Measurements from ENCODE around the gene SHC4.
A peak's percentile ranks its signal among the peaks of the same experiment; 100 is the strongest.

Gene SHC4

GRCh38 chr15:48875241-48875960 is 88.3 kb downstream of the SHC4 start:
- ChIA-PET POLR2A (ENCODE audit: low non-redundant PET) (no interaction called here), CTCF (interaction anchor here (0.5 kb wide), 1 partner anchor 14 kb away, joined by 3 read pairs; no protein-coding TSS in a partner anchor)
- DNase-seq (ENCODE audit: low spot score), result no peak
- no peak overlapping the region for H3K27ac ChIP-seq
- TF ChIP-seq, protein P1, sequence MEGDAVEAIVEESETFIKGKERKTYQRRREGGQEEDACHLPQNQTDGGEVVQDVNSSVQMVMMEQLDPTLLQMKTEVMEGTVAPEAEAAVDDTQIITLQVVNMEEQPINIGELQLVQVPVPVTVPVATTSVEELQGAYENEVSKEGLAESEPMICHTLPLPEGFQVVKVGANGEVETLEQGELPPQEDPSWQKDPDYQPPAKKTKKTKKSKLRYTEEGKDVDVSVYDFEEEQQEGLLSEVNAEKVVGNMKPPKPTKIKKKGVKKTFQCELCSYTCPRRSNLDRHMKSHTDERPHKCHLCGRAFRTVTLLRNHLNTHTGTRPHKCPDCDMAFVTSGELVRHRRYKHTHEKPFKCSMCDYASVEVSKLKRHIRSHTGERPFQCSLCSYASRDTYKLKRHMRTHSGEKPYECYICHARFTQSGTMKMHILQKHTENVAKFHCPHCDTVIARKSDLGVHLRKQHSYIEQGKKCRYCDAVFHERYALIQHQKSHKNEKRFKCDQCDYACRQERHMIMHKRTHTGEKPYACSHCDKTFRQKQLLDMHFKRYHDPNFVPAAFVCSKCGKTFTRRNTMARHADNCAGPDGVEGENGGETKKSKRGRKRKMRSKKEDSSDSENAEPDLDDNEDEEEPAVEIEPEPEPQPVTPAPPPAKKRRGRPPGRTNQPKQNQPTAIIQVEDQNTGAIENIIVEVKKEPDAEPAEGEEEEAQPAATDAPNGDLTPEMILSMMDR (conservative IDR thresholded peaks at IDR 0.05; ENCODE audit: low read depth), result no peak

DNA sequence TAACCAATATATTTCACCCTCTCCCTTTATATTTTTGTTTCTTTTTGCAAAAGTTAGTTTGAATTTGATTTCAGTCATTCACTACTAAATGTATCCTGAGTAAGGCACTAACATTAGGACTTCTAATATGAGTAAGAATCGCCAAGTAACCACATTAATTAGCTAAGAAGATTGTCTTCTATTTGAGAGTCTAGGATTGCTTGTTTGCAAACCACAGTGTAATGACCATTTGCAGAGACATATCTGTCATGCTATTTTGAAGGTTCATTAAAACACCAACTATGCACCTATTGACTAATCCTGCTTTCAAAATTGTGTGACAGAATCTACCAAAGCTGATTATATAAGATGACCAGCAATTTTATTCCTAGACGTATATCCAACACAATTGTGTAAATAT is 91.1 kb downstream of the SHC4 start:
- TF ChIP-seq, protein P1 (conservative IDR thresholded peaks at IDR 0.05; ENCODE audit: low read depth), result no peak
- CTCF ChIA-PET, result no interaction called here
- POLR2A ChIA-PET (ENCODE audit: low non-redundant PET), result no interaction called here

GRCh38 chr15:48871542-48871941 is 92.2 kb downstream of the SHC4 start:
- ChIA-PET CTCF (no interaction called here), POLR2A (ENCODE audit: low non-redundant PET) (no interaction called here)
- DNase-seq (ENCODE audit: low spot score), result no peak
- TF ChIP-seq, protein P1 (conservative IDR thresholded peaks at IDR 0.05; ENCODE audit: low read depth), result no peak
- H3K27ac ChIP-seq, result no peak overlapping the region

More for the DNA sequence above, 91.1 kb downstream of the SHC4 start:
- DNase-seq (ENCODE audit: low spot score), result no peak
- H3K27ac ChIP-seq, result no peak overlapping the region

DNA sequence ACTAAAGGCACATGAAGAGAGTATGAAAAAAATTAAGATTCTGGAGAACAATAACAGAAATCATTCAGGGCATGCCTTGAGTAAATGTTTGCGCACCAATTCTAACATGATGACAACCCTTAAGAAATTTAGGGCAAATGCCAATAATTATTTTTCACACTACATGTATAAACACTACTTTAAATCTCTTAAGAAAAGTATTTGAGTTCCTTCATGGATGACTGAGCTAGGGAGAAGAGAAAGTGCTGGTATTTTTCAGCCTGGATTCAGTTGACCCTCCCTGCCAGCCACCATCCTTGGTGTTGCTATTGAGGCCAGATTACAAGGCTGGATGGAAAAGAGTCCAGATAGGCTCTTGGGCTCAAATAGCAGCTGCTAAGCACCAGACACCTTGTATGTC is 93.8 kb downstream of the SHC4 start:
- no peak overlapping the region for H3K27ac ChIP-seq
- DNase-seq (ENCODE audit: low spot score), result no peak
- POLR2A ChIA-PET (ENCODE audit: low non-redundant PET), result no interaction called here
- CTCF ChIA-PET, result no interaction called here
- TF ChIP-seq, protein P1 (conservative IDR thresholded peaks at IDR 0.05; ENCODE audit: low read depth), result no peak

DNA sequence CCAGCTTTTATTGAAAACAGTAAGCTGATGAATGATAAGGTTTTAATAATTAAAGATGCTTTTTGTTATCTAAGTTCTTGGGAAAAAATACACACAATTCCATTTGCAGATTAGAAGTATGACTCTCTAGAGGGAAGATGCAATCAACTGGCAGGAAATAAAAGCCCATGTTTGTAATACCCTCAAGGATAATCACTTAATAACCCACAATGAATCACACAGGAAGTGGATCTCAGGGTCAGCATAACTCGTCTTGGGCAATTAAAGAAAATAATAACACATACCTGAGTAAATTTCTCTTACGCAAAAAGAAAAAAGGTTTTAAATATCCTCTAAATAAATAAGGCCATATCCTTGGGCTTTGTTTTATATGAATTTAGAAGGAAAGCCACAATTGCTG is 95.2 kb downstream of the SHC4 start:
- DNase-seq (ENCODE audit: low spot score), result peak; percentile 90
- H3K27ac ChIP-seq, result no peak overlapping the region
- ChIA-PET POLR2A (ENCODE audit: low non-redundant PET) (no interaction called here), CTCF (interaction anchor here (0.7 to 1.0 kb wide), 2 partner anchors 97 to 149 kb away, joined by 3 to 6 read pairs; no protein-coding TSS in a partner anchor)
- TF ChIP-seq, protein P1 (conservative IDR thresholded peaks at IDR 0.05; ENCODE audit: low read depth), result no peak

GRCh38 chr15:48868023-48868422 is 95.7 kb downstream of the SHC4 start:
- TF ChIP-seq, protein P1 (conservative IDR thresholded peaks at IDR 0.05; ENCODE audit: low read depth), result no peak
- H3K27ac ChIP-seq, result no peak overlapping the region
- ChIA-PET CTCF (interaction anchor here (1.0 kb wide), 1 partner anchor 98 kb away, joined by 6 read pairs; no protein-coding TSS in a partner anchor), POLR2A (ENCODE audit: low non-redundant PET) (no interaction called here)
- DNase-seq (ENCODE audit: low spot score), result no peak
